IPS DF 4.7 (cell line): ENCODE results near the gene EPS8L2.

Experiments
- DNase-seq: peaks from one replicate; pipeline ENCODE4 v3.0.0-alpha.2; 2013; ENCODE audit warnings: low spot score; ENCODE audit errors: extremely low read depth

The EPS8L2 gene

GRCh38 chr11:705646-706438, at the start of gene EPS8L2:
Gene EPS8L2 (plus strand): TSS chr11:706231. CDS start chr11:709408, 3,177 bp downstream.
- DNase-seq: no peak

- no peak for DNase-seq
These were observed 49.6 kb upstream of the EPS8L2 start for GRCh38 chr11:656426-656825.

GRCh38 chr11:656866-657265, 49.2 kb upstream of the EPS8L2 start:
- no peak for DNase-seq

GRCh38 chr11:657691-658126, 48.3 kb upstream of the EPS8L2 start:
- DNase-seq: no peak

DNA sequence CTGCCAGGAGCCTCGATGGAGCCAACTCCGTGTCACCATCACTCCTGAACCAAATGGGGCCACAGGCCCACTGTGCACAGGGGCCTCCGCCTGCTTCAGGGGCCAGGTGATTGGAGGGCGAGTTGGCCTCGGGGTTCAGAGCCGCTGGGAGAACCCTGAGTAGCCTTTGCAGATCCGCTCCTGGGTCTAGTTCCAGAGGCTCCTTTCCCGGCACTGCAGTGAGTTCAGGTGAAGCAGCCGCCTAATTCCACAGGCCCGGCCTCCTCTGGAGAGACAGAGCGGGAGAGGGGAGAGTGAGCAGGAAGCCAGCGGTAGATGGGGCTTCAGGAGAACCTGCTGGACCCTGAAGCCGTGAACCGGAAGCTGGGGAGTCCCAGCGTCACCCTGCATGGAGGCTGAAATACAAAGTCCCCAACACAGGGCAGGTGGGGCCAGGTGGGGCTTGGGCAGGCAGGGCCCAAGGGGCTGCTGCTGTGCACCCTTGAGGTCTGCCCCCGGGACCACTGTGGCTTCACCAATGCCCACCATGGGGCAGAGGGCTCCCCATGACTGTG, 46.4 kb upstream of the EPS8L2 start:
- DNase-seq: no peak

GRCh38 chr11:660281-660680, 45.8 kb upstream of the EPS8L2 start:
- no peak for DNase-seq

DNA sequence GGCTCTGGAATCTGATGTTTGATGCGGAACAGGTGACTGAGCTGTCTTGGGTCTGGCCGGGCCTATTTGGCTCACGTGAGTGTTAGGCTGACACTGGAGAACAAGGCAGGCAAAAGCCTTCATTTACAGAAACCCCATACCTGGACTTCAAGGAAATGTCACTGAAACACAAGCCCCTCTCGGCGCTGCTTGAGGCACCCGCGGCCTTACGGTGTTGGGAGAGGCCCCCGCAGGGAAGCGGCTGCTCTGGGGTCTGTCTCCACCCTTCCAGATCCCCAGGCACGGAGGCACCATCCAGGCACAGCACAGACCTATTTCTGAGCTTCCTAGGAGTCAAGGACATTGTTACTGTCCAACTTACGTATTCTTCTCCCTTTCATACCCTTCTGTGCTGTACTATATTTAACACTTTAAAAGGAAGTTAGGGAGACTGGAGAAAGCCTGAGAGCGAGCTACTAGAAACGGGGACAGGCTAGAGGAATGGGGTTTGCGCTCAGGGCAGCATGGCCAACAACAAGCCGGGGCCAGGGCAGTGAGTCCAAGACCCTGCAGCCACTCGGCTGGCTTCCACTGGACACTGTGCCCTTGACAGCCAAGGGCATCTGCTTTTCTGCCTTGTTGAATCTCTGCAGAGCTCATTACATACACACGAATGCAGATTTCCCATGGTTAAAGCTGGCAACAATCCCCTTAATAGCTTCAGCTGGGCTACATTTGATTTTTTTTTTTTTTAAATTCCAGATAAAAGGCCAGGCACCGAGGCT, 45.2 kb upstream of the EPS8L2 start:
- no peak for DNase-seq

GRCh38 chr11:662689-663274, 43.2 kb upstream of the EPS8L2 start:
- DNase-seq: no peak

DNA sequence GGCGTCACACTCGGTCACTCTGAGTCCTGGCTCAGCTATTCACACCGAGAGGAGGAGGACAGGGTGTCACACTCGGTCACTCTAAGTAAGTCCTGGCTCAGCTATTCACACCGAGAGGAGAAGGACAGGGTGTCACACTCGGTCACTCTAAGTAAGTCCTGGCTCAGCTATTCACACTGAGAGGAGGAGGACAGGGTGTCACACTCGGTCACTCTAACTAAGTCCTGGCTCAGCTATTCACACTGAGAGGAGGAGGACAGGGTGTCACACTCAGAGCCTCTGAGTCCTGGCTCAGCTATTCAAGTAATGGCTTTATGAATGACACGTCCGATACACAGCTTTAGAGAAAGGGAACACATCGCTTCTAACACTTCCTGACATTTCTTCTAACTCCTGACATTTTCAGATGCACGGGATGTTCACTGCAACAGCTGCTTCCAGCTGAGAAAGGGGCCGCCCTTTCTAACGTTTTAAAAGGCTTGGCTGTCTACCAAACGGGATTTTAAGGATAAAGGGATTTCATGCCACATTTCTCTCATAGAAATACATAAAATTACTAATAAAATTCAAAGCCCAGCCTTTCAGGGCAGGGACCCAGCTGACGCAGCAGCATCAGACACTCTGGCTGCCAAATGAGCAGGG, 40.8 kb upstream of the EPS8L2 start:
- DNase-seq: no peak

GRCh38 chr11:665704-666281, 40.2 kb upstream of the EPS8L2 start:
- no peak for DNase-seq

DNA sequence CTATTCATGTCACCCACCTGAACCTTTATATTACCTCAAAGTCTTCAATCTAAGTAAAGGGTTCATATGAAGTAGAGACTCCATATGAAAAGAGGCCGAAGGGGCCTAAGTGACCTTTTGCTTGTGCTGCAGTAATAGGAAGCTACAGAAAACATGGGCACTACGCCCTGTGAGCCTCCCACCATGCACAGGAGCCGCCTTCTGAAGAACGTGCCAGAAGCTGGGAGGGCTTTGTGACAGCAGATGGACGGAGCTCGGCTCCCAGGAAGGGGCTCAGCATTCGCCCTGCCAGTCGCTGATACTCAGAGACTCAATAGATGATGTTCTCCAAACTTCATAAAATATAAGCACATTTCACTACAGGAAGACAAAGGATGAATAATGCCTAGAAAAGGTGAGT, 32.2 kb upstream of the EPS8L2 start:
- no peak for DNase-seq

DNA sequence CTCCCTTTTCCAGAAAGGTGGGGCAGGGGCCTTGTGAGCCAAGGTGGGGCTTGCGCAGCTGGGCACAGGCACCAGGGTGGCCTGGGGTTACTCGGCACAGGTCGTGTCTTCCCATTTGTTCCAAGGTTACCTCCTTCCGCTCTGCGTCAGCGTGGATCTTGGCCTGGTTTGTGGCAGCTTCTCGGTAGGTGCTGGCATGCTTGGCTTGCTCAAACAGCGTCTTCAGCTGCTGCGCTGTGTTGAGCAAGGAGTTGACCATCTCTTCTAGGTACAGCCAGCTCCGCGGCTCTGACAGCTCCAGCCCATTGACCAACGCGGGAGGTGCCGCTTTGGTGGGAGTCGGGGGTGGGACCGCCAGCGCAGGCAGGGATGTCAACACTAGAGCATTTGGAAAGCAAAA, 31.6 kb upstream of the EPS8L2 start:
- no peak for DNase-seq

GRCh38 chr11:678297-678696, 27.7 kb upstream of the EPS8L2 start:
- DNase-seq: no peak

- DNase-seq: no peak
These were observed 26.5 kb upstream of the EPS8L2 start for GRCh38 chr11:679271-680207.

- DNase-seq: no peak
These were observed 25.6 kb upstream of the EPS8L2 start for GRCh38 chr11:680476-680875.

GRCh38 chr11:680970-681369, 25.1 kb upstream of the EPS8L2 start:
- DNase-seq: no peak

DNA sequence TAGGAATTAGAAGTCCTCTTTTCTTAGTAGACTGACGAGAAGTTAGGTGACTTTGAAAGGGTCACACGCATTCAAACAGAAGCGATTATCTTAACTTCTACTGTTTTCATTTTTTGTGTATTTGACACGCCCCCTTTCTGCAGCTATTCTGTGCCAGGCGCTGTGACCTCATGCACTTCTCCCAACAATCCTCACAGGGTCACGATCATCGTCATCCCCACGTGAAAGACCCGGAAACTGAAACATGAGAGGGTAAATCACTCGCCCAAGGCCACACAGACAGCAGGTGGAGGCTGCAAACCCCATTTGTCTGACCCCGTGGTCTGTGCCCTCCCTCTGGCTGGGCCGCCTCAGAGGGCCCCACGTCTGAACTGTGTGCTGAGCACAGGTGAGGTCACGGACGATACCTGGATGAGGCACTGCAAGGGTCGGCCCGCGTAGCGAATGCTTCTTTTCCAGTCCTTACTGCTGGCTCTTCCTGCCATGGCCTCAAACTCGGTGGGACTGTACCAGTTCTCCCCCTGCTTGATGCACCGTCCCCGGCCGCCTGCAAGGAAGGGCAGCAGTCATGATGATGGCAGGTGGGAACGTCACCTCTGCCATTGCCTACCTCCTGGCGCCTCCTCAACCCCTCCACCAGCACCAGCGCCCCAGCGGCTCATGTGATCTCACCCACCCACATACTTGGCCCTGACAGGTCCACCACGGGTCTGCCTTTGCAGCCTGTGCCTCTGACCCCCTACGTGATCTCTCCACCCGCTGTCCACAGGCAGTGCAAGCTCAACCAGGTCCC, 19.4 kb upstream of the EPS8L2 start:
- no peak for DNase-seq

DNA sequence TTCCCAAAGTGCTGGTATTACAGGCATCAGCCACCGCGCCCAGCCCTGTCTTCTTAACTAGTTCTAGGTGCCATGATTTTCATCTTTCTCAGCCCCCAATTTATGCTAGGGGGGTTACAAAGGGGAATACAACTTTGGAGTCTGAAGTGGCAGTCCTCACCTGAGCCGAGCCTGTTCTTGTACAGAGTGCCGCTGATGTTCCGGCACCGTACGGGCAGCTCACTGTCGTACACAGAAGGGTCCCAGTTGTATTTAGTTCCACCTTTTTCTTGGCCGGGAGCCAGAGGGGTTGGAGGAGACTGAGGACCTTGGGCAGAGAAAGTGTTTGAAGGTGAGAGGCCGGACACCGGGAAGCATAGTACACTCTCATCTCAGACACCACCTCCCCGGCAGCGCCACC, 18.3 kb upstream of the EPS8L2 start:
- DNase-seq: no peak

DNA sequence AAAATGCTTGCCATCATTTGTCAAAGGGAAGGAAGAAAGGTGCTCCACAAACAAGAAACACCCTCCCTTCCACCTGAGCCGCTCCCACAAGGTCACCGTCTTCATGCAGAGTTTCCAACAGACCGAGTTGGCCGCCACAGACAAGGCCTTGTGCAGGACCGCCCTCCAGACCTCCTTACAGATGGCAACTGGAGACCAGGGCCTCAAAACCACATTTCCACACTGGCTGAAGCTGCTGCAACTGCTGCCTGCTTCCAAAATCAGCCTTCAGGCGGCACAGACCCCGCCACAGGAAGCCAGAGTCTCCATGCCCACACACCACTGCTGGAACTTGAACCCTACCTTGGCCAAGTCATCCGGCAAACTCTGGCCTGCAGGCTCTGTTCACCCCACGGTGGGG, 17.4 kb upstream of the EPS8L2 start:
- no peak for DNase-seq
